GM18526 (cell line): ENCODE measurements around the gene NDUFB3.

Source experiments
- POLR2A ChIP-seq: IDR thresholded peaks from 3 replicates; pipeline ENCODE4 v1.6.1; 2011; ENCODE audit not compliant: insufficient read length; ENCODE audit errors: extremely low read depth

Gene NDUFB3

DNA sequence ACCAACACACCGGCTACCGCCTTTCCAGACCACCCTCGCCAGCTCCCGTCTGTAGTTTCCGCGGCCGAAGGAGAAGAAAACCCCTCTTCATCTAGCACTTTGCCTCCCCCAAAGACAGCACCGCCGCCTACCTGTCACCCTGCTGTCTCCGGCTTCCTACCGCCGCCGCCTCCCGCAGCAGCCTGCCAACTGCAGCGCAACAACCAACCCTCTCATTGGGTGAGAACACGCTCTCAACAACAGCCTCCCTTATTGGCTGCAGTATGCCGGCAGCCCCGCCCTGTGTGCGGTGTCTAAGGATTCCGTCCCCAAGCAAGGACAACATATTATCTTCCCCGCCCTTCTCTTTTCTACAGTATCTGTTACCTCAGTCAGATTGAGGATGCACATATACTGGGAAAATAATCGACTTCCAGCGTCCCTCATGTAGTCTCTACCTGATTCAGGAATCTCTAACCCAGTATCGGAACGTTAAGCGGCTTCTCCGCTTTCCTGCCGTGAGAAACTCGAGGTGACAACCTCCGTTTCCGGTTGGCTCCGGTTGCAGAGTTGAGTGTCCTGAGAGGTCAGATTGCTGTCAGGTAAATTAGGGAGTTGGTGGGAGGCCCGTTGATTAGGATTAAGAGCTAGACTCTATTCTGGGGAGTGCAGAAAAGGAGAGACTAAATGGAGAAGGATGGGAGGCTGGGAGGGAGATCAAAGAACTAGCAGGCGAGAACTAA lies at the start of gene NDUFB3, which contains the start of gene HYCC2:
NDUFB3 (plus strand) TSS at position 523 of the 722 bp plus-strand sequence. CDS start 6,882 bp downstream, outside the sequence.
HYCC2 (minus strand) TSS at position 193 of the 722 bp plus-strand sequence. CDS start 47,662 bp downstream, outside the sequence.
- TF ChIP-seq POLR2A, result peak; percentile 58

DNA sequence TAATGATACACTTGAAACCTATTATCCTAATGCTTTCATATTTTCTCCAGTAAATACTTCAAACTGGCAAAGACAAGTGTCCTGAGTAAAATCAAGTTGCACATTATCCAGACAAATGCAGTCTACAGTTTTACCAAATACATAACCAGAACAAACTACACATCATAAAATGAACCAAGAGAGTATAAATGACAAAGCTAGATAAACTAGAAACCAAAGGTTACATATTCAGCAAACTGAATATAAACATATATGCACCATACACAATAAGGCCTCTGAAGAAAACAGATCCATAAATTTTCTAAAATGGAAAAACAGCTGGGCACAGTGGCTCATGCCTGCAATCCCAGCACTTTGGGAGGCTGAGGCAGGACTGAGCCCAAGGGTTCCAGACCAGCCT lies 47.3 kb upstream of the NDUFB3 start:
- no peak for TF ChIP-seq POLR2A

DNA sequence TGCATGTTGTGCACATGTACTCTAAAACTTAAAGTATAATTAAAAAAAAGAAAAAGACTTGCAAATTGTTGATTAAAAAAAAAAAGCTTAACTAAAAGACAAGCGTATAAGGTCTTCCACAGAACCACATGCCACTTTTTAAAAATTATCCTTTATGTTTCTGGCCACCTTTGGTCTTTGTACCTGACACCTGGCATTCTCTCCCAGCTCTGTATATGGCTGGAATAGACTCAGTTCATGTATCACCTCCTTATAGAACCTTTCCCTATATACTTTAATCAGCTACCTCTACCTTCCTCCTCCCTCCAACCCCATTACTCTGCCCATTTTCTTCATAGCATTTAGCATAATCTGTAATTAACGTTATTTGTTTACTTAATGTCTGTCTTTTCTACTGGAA lies 32.9 kb upstream of the NDUFB3 start:
- TF ChIP-seq POLR2A, result no peak

DNA sequence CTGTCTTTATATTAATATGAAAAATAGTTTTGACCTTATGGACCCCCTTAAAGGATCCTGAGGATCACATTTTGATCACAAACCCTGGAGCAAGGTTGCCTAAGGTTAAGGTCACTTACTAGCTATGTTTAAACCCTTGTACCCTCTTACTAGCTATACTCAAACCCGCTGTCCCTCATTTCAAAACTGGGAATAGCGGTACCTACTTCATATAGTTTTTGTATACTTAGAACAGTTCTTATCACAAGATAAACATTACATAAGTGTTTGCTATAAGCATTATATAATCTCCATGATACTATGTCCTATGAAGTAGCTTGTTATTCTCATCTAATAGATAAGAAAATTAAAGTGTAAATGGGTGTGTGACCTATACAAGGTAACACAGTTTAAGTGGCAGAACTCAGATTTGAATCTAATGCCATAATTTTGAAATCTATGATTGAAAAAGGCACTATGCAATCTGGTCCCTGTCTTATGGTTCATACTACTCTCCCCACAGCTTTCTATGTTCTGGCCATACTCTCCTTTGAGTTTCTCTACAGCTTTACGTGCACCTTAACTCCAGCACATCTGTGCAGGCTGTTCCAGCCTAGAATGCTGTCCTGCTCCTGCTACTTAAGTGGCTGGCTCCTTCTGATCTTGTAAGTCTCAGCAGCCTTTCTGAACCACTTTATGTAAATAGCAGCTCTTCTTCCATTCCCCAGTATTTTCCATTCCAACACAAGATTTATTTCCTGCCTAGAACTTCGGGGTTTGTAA lies 30.8 kb upstream of the NDUFB3 start:
- no peak for TF ChIP-seq POLR2A

DNA sequence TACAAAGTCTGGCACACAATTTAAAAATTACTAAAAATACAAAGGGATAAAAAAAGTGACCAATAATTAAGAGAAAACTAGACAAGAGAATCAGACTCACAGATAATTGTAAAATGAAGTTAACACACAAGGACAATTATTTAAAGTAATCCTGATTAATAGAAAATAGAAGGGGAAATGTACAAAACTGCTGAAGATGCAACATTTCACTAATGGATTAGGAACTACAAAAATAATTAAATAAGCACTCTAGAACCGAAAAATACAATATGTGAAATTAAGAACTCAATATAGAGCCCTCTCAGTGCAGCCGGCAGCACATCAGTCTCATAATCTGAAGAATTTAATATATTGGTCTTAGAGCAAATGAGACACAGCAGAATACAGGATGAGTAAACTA lies 24.9 kb upstream of the NDUFB3 start:
- no peak for TF ChIP-seq POLR2A

DNA sequence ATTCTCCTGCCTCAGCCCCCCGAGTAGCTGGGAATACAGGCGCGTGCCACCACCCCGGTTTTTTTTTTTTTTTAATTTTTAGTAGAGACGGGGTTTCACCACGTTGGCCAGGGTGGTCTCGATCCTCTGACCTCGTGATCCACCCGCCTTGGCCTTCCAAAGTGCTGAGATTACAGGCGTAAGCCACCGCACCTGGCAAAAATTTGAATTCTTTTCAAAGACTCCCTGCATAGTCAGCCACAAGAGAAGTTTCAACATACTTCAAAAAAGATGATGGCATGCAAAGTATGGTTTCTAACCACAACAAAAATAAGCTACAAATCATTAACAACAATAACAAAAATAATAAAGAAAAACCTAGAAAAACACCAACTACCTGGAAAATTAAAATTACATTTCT lies 22.3 kb upstream of the NDUFB3 start:
- TF ChIP-seq POLR2A, result no peak

DNA sequence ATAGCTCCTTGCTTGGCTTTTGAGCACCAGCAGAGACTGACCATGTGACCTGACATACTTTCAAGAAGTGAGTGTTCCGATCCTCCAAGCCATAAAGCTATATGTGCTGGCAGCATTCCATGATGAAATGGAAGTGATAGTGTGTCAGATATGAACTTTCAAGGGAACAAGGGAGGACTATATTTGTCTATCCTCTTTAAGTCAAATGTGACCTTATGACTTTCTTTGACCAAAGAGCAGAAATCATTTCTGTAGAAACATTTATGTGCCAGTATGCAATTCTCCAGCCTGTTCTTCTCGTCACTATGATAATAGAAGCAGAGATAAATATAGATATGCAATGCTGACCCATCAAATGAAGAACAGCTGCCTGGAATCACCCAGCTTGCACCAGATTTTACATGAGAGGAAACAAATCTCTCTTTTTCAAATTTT lies 14.7 kb upstream of the NDUFB3 start:
- TF ChIP-seq POLR2A, result no peak

DNA sequence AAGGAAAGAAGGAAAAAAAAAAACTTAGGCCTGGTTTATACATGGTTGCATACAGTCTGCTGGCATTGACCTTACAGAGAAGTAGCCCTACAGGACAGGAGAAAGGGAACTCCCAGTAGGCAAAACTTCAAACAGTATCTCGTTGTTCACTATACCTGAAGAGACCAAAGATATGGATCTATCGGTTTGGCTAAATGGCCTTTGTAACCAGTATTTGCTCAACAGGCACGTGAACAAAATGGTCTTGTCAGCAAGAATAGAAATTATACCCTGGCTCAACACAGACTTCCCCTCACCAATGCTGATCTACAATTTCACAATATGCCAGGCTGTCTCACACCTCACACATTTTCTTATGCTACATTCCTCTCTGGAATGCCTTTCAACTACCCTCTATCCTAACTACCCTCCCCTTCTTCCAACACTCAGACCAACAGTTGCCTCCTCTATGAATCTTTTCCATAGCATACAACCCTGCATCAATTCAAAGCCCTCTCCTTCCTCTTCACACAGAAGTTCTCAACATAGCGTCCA lies 14.0 kb upstream of the NDUFB3 start:
- no peak for TF ChIP-seq POLR2A

DNA sequence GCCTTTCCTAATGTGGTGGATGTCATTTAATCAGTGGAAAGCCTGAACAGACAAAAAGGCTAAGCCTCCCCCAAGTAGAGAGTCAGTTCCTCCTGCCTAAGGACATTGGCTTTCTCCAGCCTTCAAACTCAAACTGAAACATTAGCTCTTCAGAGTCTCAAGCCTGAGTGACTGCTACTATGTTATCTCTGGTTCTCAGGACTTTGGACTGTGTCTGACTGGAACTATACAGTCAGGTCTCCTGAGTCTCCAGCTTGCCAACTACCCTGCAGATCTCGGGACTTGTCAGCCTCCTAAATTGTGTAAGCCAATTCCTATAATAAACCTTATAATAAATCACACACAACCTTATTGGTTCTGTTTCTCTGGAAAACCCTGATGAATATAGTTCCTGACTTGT lies 12.9 kb upstream of the NDUFB3 start:
- no peak for TF ChIP-seq POLR2A

DNA sequence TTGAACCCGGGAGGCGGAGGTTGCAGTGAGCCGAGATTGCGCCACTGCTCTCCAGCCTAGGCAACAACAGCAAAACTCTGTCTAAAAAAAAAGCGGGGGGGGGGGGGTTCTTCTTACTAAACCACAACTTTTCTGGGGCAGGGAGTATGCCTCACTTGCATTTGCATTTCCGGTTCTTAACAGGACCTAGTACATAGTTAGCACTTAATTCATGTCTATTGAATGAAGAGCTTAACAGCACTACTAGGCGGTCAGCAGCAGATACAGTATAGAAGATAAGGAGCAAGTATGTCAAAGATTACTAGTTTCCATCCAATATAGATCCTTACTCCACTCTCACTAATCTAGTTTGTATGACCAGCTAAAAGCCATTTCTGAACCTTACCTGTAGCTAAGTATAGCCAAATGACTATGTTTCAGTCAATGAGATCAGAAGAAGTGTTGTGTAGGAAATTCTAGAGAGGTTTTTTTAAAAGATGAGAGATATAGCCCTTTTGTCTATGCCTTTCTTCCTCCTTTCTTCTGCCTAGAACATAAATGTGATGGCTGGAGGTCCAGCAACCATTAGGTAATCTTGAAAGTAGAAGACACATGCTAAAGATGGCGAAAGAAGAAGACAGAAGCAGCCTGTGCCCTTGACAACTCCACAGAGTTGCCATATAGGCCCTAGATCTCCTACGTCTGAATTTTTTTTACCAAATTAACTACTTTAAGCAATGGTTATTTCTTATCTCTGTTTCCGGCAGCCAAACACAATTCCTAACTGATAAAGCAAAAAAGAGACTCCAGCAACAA lies 11.6 kb upstream of the NDUFB3 start:
- TF ChIP-seq POLR2A, result no peak

DNA sequence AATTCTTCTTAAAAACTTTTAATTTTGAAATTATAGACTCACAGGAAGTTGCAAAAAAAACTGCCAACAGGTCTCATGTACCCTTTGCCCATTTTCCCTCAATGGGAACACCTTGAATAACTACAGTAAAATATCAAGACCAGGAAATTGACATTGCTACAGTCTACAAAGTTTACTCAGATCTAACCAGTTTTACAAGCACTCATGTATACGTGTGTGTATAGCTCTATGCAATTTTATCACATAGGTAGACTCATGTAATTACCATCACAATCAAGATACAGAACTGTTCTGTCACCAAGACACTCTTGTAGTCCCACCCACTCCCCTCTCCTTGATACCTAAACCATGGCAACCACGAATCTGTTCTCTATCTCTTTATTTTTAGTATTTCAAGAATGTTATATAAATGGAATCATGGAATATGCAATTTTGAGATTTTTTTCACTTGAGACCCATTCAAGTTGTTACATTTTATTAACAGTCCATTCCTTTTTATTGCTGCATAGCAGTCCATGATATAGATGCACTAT lies 6.9 kb upstream of the NDUFB3 start:
- no peak for TF ChIP-seq POLR2A

DNA sequence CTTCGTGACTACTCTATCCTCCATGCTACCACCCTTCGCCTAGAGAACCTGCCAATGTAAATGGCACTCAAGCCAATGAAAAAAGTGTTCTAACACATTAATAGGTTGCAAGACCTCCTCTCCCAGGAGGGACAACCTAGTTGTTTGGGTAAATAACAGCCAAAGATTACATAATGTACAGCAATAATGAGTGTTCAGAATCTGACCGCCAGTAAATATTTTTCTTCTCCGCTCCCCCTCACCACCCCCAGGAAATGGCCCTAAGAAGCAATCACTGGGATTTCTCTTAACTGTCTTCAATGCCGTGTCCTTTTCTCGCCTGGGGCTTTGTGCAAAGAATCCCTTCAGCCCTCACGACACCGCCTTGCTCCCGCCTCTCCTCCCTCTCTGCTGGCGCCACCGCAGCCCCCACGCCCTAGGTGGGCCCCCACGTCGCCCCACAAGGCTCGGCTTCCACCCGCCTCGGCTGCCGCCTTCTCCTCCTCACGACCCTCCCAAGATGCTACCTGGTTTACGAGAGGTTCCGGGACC lies 788 bp upstream of the NDUFB3 start:
- no peak for TF ChIP-seq POLR2A

DNA sequence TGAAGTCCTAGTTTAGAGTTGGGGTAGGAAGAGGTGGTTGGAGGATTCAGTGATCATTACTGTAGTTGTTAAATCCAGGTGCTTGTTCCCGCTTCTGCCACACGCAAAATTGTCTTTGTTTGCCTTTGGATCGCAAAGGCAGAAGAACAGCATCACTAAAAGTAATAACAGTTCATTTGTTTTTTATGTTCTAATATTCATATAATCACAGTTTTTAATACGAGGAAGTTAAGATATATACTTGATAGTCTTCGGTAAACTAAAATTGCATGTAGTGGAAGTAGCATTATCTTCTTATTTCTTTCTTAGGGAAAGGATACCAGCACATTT lies 365 bp downstream of the NDUFB3 start:
- TF ChIP-seq POLR2A, result no peak

DNA sequence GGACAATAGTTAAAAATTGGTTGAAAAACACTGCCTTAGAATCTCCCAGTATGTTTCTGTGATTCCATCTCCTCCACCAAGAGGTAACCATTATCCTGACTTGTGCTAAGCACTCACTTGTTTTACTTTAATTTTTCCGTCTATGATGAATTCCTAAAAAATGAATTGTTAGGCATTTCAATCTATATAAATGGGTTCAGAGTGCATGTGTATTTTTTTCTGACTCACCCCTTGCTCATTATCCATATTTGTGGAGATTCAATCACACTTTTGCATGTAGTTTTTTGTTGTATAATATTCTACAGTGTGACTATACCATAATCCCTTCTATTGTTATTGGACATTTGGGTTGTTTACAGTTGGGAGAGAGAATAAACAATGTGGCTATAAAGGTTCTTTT lies 1.3 kb downstream of the NDUFB3 start:
- TF ChIP-seq POLR2A, result no peak

DNA sequence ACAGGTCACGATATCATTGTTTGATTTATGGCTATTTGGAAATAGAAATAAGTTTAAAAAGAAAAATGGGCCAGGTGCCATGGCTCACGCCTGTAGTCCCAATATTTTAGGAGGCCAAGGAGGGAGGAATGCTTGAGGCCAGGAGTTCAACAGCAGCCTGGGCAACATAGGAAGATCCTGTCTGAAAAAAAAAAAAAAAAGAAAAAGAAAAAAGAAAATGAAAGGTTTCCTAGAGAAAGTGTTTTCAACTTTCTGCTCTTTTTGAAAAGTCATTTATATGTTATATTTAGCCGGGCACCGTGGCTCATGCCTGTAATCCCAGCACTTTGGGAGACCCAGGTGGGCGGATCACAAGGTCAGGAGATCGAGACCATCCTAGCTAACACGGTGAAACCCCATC lies 3.2 kb downstream of the NDUFB3 start:
- no peak for TF ChIP-seq POLR2A

DNA sequence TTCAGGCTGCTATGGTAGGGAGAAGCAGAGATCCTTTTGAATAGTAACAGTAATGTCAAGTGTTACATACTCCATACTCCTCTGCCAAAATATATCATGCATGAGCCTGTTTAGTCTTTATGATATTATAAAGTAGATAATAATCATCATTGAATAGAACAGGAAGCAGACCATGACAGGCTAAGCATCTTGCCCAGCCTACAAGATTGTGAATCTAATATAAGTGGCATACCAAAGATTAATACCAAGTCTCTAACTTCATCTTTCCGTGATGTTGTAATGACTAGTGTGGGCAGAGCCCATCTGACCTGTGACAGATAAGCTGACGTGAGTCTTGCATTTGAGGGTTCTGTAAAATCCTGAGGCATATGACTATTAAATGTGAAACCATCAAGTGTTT lies 13.1 kb downstream of the NDUFB3 start:
- no peak for TF ChIP-seq POLR2A

DNA sequence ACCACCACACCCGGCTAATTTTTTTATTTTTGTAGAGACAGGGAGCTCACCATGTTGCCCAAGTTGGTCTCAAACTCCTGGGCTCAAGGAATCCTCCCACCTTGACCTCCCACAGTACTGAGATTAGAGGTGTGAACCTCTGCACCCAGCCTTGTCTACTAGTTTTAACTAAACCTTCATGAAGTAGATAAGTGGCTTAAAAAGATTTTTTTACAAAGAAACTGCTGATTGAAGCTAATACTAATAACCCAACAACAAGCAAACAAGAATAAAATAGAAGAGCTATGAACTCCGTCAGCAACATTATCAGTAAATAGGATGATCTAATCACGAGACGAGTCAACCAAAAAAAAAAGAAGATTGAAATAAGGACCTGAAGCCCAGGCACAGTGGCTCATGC lies 18.8 kb downstream of the NDUFB3 start:
- no peak for TF ChIP-seq POLR2A
